Activated T-helper 9 cell treated with anti-CD3 and anti-CD28 coated beads, Interleukin-2, amount 50 U/mL, for 16 hours (primary cell): ENCODE measurements around the gene TANC1.

Experiments
- DNase-seq: peaks from one replicate; pipeline ENCODE4 v3.0.0-alpha.2; 2020; ENCODE audit warnings: low read depth

Gene TANC1

GRCh38 chr2:159160954-159161353 lies 192.5 kb downstream of the TANC1 start:
- no peak for DNase-seq

- DNase-seq, result no peak
Measured at GRCh38 chr2:159163930-159164329, 195.5 kb downstream of the TANC1 start.

DNA sequence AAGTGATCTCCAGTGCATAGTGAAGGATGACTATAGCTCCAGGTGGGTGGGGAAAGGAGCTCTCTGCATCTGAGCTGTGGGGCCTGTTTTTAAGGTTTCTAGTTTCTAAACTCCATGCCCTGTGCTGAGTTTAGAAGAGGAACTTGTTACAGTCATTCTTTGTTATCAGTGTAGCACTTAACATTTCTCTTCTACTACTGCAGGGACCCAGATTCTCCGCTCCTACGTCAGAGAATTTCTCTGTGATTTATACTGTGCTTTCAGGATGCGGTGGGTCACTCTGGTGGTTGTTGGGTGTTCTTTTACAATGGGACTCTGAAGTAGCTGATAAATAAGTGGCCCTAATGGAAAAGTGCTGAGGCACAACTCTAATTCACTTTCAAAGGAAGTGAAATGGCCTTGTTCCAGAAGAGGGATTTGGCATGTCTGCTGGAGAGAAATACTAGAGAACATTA lies 196.0 kb downstream of the TANC1 start:
- no peak for DNase-seq

- no peak for DNase-seq
Measured at GRCh38 chr2:159165048-159165447, 196.6 kb downstream of the TANC1 start.

DNA sequence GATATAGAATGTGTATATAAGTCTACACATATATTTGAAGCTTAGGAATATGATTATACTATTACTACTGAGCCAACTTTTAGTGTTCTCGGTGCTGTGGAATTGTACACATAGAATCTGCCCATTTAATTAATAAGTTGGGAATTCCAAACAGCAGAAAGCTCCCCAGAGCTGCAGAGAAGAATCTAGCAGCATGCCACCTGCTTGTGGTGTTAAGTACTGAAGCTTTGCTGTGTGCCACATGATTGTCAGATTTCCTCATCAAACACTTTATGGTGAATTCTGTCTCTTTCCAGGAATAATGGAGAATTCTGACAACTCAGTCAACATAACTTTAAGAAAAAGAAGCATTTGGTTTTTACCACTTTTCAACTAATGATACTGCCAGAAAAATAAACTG lies 200.3 kb downstream of the TANC1 start:
- DNase-seq, result no peak

DNA sequence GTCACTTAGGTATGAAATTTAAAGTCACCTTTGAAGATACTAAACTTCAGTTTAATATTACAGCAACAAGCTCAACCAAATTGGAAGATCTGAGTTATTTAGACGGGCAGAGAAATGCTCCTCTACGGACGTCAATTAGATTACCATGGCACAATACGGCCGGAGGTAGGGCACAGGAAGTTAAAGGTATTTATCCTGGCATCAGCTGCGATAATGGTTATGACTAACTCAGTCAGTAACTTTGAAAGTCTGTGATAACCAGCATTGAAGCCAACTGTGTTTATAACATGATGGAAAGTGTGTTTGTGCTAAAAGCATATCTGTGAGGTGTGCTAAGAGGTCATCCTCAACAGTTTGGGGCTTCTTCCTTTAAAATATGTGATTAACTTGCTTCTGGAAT lies 200.7 kb downstream of the TANC1 start:
- DNase-seq, result no peak

GRCh38 chr2:159172403-159172802 lies 204.0 kb downstream of the TANC1 start:
- DNase-seq, result no peak

DNA sequence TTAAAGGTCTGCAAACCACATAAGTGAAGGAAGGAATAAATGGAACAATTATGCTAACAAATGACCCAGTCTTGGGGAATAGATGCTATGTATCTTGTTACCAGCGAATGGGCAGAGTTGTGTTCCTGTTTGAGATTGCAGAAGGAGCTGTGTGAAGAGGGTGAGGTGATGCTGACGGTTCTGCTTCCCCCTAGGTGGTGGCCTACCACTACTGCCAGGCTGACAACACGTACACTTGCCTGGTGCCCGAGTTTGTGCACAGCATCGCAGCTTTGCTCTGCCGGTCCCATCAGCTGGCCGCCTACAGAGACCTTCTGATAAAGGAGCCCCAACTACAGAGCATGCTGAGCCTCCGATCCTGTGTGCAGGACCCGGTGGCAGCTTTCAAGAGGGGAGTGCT lies 206.3 kb downstream of the TANC1 start:
- DNase-seq, result no peak

DNA sequence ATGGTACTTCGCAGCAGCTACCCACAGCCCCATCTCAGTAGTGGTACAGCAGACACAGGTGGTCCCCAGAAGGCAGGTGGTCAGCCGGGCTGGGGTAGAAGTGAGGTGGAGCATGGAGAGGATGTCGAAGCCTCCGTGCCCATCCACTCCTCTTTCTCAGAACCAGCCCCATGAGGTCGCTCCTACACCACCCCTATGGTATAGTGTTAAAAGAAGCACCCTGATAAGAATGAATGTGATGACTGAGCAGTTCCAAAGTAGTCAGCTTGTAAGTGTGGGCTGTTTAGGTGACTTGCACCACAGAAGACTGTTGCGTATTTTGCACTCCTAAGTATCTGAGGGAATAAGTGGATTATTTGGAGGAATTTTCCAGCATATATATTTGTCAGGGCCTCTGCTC lies 206.7 kb downstream of the TANC1 start:
- no peak for DNase-seq

DNA sequence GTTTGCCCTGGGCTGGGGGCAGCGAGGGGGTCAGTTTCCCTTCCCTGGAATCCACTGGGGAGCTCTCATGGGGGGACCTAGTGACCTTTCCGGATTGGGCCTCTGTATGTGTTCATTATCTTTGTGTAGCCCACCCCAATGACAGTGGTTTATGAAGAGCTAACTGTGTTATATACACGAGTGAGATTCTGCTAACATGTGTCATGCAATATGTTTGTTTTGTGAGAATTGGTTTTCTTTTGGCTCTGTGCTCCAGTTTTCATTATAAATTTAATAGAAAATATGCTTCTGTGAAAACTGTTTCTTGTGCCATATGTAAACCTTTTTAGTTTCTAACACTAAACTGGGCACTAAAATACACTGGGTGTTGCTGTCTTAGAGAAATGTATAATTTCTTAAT lies 207.5 kb downstream of the TANC1 start:
- DNase-seq, result no peak

GRCh38 chr2:159176555-159176954 lies 208.1 kb downstream of the TANC1 start:
- no peak for DNase-seq

GRCh38 chr2:159177357-159177756 lies 208.9 kb downstream of the TANC1 start:
- DNase-seq, result no peak

DNA sequence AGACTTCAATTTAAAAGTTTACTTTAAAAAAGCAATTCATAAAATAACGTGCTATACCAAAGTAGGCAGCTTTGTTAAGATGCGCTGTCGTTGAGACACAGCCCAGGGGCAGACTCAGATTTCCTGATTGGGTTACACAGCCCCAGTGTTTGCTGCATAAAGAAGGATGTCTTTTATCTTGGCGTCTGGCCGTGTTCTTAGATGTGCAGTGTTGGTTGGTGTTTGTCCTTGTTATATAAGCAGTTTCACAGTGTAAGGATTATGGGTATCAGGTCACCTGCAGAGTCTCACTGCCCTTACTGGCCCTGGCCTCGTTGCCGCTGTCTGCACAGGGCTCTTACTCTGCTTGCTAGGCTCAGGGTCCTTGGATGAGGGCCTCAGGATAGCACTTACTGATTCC lies 209.5 kb downstream of the TANC1 start:
- no peak for DNase-seq

DNA sequence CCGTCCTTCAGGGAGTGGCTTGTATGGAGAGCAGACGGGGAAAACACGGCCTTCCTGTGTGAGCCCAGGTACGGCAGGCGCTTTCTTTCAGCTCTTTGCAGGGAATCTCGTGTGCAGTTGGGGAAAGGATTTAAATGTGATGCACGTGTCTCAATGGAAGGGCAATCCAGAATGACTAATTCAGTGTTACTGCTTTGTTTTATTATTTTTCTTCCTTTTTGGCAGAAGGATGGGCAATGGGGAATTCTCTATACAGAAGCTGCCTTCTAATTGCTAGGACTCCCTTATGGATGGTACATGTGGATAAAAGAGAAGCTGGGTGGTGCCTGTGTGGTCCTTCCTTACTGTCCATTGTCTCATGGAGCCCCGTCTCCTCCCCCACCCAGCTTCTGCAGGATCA lies 210.7 kb downstream of the TANC1 start:
- no peak for DNase-seq

GRCh38 chr2:159179696-159180095 lies 211.3 kb downstream of the TANC1 start:
- DNase-seq, result no peak

DNA sequence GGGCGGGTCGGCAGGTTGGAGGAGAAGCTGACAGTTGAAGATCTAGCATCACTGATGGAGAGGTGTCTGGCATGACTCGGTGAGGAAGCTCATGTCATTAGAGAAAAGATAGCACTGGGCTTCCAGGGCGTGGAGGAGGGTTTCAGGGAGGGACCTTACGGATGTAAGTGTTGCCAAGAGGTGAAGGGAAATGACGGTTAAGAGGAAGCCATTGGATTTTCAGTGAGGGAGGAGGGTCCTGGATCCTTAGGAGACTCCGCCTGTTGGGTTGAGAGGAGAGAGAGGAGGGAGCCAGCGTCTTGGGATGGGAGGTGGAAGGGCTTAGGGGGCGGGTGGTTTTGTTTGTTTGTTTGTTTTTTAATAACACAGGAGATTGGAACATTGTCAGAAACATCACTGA lies 214.9 kb downstream of the TANC1 start:
- DNase-seq, result no peak

DNA sequence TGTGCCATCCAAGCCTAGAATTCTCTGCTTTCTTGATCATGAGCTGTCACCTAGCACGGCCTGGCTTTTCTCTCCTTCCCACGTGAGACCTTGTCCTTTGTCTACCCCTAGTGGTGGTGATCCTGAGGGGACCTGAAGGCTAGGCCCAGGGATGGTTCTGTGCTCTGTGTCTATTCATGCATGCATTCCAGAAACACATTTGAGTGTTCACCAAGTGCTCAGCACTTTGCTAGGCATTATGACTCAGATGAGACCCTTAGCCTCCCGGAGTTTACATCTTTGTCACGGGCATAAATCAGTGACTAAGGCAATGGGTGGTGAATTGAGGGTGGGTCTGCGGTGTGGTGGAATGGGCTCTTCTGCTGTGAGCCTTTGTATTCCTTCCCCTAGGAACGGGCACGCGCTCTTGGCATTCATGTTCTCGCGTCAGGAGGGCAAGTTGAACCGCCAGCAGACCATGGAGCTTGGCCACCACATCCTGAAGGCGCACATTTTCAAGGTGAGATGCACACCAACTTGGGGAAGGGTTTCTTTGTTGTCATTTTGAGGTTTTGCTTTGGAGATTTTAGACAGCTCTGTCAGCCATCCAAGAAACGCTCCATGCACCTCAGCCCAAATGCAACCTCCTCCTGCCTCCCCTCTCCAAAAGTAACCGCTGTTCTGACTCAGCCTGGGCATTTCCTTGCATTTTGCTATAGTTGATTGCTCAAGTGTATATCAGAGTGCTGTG lies 217.1 kb downstream of the TANC1 start:
- DNase-seq, result no peak

DNA sequence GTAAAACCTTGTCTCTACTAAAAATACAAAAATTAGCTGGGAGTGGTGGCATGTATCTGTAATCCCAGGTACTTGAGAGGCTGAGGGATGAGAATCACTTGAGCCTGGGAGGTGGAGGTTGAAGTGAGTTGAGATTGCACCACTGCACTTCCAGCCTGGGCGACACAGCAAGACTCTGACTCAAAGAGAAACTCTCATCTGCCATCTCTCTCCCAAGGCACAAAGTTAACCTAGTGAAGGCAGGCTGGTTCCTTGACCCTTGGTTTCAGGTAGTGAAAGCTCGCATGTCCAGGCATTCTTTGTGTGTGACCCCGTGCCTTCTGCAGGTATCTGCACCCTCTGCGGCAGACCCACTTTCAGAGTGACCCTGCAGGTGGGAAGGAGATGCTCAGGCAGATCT lies 218.0 kb downstream of the TANC1 start:
- no peak for DNase-seq

DNA sequence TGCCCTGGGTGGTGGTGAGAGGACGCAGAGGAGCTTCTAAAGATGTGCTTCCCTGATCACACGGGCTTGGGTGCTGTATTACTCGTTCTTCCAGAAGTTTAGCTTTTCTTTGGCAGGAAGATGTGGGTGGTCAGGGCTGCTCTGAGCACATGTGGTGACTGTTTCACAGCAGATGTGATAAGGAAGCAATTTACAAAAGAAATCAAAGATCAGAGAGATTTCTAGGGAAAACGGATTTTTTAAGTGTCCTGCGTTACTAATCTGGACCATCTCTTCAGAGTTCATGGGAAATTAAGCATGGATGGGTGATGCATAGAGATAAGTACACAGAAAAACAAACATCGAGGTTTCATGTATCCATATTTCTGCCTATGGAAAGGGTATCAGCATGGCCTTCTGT lies 218.7 kb downstream of the TANC1 start:
- no peak for DNase-seq

- DNase-seq, result no peak
Measured at GRCh38 chr2:159188449-159188848, 220.0 kb downstream of the TANC1 start.

- DNase-seq, result no peak
Measured at GRCh38 chr2:159192371-159192918, 224.0 kb downstream of the TANC1 start.

GRCh38 chr2:159193791-159194190 lies 225.4 kb downstream of the TANC1 start:
- DNase-seq, result no peak

DNA sequence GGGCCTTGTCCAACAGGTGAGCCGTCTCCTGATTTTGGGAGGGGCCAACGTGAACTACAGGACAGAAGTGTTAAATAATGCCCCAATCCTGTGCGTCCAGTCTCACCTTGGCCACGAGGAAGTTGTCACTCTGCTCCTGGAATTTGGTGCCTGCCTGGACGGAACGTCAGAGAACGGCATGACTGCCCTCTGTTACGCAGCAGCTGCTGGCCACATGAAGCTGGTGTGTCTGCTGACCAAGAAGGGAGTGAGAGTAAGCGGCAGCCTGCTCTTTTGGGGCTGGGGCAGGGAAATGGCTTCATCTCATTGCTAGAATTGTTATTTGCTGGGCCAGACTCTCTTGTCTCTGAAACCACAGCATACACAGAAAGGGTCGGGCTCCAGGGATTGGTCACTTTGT lies 225.8 kb downstream of the TANC1 start:
- DNase-seq, result no peak

GRCh38 chr2:159195697-159196096 lies 227.3 kb downstream of the TANC1 start:
- no peak for DNase-seq
